Bone marrow (tissue), 2 donors: ENCODE results near the gene ZNF212.
"Not testable (repeated sequence)": the region's sequence is repeated elsewhere in the genome, so short reads cannot be mapped to it uniquely, and the experiment has no call there.

Experiments used
- DNase-seq, 2 donors: peaks; one replicate each; lab custom pipeline; 2025; lab: John Stamatoyannopoulos, UW

Gene ZNF212

DNA sequence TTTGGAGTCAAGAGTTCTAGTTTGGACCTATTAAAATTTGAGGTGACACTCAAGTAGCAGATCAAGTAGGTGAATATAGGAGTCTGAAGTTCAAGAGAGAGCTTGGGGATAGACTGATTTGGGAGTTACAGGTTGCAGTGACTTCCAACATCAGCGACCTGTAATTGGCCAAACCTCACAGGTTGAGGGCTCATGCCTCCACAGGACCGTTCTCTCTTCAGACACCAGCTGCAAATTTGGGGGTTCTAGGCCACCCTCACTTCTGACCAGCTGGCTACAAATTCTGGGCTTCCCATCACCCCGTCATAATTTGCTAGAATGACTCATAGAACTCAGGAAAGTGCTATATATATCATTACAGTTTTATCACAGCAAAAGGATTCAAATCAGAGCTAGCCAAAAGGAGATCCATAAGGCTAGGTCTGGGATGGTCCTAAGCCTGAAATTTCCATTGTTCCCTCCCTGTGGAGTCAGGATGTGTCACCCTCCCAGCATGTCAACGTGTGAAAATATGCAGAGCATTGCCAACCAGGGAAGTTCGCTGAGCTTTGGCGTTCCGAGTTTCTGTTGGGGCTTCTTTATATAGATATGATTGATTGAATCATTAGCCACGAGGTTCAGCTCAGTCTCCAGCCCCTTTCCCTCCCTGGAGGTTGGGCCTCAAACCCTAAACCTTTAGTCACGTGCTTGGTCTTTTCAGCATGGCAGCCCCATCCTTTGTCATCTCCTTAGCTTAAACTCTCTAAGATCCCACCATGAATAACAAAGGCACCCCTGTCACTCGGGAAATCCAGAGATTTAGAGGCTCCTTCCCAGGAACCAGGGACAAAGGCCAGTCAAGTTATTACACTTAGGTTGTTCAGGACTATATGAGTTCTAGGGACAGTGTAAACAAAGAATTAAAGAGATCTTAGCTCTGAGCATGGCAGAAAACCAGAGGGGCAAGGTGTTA is 20.7 kb upstream of the ZNF212 start:
- DNase-seq = no peak

DNA sequence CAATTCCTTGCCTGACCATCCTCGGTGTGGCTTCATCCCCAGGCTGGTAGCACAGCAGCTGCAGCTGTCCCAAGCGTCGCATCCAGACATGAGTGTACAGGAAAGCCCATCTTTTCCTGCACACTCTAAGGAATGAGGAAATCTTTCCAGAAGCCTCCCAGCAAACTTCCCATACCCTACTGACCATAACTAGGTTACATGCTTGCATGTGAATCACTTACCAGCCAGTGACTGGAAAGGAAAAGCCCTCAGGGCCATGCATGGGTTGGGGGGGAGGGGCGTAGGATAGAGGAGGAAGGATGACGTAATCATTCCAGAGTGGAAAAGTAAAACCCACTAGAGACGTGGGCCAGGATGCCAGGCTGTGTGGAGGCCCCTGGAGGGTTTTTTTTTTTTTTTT is 18.9 kb upstream of the ZNF212 start:
- no peak for DNase-seq

DNA sequence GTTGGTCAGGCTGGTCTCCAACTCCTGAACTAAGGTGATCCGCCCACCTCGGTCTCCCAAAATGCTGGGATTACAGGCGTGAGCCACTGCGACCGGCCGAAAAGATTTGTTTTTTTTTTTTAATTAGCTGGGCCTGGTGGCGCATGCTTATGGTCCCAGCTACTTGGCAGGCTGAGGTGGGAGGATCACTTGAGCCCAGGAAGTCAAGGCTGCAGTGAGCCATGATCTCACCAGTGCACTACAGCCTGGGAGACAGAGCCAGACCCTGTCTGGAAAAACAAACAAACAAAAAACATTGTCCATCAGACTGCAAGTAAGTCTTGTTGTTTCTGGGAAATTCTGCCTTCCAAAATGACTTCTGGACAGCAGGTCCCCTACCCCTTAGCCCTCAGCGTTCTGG is 16.3 kb upstream of the ZNF212 start:
- no peak for DNase-seq

DNA sequence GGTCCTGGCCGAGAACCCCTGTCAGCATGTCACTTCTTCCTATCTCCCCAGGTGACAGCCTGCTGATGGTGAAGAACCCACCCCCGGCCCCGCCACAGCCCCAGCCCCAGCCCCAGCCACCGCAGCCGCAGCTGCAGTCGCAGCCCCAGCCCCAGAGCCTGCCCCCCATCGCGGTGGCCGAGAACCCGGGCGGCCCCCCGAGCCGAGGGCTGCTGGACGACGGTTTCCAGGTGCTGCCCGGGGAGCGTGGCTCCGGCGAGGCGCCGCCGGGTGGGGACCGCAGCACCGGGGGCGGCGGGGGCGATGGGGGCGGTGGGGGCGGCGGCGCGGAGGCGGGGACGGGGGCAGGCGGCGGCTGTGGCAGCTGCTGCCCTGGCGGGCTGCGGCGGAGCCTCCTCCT is 15.7 kb upstream of the ZNF212 start:
- DNase-seq = no peak

DNA sequence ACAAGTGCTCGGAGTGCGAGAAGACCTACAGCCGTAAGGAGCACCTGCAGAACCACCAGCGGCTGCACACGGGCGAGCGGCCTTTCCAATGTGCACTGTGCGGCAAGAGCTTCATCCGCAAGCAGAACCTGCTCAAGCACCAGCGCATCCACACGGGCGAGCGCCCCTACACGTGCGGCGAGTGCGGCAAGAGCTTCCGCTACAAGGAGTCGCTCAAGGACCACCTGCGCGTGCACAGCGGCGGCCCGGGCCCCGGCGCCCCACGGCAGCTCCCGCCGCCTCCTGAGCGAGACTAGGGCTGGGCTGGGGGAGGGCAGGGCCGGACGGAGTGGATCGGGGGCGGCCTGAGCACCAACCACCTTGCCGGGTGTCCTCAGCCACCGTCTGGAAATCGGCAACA is 15.1 kb upstream of the ZNF212 start:
- no peak for DNase-seq

DNA sequence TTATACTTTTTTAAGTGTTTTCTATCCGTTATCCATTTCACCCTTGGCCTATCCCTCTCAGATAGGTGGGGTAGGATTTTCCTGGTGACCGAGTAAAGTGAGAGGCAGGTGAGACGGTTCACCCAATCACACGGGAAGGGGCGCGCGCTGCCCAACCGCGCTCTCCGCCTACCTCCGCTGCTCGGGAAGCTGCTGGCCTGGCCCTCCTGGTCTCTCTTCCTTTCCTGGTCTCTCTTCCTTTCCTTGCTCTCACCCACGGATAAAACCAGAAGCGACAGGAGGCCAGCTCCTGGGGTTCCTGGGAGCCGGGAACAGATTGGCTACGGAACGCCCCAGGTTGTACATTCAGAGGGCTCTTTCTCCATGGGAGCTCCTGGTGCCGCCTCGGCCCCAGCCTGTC is 14.3 kb upstream of the ZNF212 start:
- no peak for DNase-seq

DNA sequence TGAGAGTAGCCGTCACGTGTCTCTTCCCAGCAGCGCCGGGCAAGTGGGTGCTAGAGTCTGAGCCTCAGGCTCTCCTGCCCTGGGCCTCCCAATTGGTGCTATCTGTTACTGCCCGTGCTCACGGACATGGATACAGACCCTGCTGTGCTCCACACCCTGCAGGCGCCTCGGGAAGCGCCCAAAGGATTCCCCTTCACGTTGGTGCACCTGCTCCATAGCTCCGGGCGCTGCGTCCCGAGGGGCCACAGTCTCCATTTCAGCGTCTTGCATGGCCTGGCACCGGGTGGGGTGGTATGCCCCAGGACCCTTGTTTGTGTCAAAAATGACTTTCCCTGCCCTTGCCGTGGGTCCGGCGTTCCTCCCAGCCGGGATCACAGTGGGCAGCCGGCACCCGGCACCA is 13.8 kb upstream of the ZNF212 start:
- no peak for DNase-seq

DNA sequence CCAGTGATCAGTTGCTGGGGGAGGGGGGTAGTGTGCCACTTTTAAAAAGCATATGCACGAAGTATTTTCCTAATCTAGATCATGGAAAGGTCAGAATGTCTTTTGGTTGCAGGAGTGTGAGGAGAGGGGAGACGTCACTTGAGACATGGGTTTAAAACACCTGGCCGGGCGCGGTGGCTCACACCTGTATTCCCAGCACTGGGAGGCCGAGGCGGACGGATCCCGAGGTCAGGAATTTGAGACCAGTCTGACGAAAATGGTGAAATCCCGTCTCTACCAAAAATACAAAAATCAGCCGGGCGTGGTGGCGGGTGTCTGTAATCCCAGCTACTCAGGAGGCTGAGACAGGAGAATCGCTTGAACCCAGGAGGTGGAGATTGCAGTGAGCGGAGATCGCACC is 13.1 kb upstream of the ZNF212 start:
- not testable (repeated sequence) for DNase-seq

DNA sequence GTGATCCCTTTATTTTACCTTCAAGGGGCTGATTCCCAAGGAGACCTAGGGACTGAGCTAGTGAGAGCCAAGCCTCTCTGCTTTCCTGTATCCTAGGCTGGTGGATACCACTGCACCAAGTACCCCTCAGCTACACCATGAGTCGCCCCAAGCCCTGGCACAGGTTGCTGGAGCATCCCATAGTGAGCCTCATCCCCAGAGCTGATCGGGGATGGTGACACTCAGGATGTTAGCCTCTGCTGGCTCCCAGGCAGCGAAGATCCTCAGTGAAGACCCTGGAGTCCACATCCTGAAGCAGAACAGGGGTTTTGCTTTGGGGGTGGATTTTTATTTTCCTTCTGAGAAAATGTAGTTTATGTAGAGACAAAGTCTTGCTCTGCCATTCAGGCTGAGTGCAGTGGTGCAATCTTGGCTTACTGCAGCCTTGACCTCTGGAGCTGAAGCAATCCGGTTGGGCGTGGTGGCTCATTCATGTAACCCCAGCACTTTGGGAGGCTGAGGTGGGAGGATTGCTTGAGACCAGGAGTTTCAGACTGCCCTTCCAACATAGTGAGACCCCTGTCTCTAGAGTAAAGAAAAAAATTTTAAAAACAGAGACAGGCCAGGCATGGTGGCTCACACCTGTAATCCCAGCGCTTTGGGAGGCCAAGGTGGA is 12.5 kb upstream of the ZNF212 start:
- no peak for DNase-seq

DNA sequence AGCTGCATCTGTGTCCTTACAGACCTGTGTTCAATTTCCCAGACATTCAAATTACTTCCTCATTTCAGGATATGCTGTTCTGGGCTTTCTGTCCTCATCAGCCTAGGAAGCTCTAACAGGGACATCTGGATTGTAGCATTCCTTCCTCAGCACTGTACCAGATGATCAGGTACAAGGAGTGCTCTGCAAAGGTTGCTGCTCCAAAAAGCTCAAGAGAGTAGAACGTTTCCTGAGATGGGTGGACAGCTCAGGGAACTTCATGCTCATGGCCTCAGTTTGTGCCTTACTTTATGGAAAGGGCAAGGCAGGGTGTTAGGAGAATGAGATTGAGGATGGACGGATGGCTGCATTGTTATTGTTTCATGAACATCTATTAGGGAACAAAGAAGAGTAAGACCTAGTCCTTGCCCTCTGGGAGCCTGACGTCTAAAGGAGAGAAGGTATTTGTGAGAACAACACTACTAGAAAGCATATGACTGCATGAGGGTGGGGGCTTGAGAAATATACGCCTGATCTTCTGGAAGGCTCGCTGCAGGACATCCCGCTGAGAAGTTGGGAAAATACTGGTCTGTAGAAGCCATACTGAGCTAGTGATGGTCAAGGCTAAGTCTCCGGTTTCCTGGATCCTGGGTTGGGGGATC is 10.5 kb upstream of the ZNF212 start:
- DNase-seq = no peak

DNA sequence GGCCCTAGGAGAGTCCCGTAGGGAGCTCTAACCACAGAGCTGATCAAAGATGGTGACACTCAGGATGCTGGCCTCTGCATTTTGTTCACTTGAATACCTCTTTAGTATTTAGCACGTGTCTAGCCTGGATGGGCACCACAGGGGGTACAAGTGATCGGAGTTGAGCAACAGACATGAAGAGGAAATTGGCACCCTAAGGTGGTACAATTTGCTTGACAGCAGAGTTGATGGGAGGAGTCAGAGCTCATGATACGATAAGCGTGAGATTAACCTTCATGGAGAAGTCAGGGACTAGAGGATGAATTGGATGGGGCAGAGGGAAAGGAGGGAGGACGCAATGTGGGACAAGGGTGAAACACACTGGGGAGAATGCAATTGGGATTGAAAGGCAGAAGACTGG is 9.9 kb upstream of the ZNF212 start:
- DNase-seq = no peak

DNA sequence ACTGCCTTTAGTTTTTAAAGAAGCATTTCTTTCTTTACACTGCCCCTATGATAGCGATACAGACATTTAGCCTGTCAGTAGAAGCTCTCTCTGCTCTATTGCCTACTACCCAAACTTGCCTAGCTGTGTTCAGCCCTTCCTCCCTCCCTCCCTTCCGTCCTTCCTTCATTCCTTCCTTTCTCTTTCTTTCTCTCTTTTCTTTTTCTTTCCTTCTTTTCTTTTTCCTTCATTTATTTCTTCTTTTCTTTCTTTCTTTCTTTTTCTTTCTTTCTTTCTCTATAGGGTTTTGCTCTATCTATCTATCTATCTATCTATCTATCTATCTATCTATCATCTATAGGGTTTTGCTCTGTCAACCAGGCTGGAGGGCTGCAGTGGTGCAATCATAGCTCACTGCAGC is 7.1 kb upstream of the ZNF212 start:
- DNase-seq = no peak

DNA sequence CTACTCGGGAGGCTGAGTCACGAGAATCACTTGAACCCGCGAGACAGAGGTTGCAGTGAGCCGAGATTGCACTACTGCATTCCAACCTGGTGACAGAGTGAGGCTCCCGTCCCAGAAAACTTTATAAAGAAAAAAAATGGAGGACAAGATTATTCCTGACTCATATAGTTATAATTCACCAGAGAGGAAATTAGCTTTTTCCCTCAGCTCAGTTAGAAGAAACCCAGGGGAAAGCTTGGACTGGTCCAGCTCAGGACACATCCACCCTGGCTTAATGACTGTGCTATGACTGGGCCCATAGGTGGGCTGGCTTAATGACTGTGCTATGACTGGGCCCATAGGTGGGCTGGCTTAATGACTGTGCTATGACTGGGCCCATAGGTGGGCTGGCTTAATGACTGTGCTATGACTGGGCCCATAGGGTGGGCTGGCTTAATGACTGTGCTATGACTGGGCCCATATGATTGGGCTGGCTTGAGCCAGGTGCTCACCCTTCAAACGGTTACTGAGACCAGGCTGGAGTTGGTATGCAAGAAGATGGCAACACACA is 5.7 kb upstream of the ZNF212 start:
- not testable (repeated sequence) for DNase-seq

DNA sequence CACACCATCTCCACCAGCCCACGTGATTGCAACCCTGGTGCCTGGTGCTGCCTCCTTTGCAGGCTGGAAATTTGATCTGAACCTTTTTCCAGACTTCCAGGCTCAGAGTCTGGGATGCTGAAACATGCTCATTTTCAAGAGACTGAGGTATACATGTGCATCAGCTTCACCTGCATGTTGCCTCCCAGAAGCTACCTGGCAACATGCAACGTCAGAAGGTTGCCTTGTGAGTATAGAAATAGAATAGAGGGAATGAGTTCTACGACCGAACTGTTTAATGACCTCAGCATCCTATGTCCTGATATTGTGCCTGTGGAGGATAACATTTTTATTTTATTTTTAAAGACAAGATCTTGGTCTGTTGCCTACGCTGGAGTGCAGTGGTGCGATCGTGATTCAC is 1.9 kb upstream of the ZNF212 start:
- DNase-seq = no peak

DNA sequence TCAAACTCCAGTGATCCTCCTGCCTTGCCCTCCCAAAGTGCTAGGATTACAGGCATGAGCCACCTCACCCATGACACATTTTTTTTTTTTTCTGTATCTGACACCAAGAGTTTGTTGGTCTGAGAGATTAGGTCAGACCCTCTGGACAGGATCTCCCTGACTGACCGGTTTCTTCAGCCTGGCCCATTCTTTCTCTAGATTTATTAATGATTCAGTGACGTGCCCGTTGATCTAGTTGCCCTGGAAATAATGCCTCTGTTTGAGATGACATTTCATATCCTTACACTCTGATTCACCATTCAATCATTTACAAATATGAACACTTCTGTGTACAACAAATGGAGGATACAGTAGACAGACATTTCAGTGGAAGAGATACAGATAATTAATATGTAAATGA is 1.4 kb upstream of the ZNF212 start:
- DNase-seq = no peak

DNA sequence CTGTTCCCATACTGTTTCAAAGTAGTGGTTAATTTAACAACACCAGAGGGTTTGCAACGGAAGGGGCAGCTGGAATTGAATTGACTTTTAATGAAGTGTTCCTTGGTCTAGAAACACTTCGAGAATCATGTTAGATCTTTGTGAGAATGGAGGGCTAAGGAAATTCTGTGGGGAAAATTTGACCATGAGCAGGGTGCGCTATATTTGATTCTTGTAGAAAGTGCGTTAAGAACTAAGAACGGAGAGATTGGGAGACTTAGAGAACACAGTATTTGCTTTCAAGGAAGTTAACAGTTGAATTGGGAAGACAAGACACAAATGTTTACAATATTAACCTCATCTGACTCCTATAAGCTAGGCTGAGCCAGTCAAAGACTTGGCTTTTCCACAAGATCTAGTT is 1.2 kb downstream of the ZNF212 start:
- DNase-seq = no peak

DNA sequence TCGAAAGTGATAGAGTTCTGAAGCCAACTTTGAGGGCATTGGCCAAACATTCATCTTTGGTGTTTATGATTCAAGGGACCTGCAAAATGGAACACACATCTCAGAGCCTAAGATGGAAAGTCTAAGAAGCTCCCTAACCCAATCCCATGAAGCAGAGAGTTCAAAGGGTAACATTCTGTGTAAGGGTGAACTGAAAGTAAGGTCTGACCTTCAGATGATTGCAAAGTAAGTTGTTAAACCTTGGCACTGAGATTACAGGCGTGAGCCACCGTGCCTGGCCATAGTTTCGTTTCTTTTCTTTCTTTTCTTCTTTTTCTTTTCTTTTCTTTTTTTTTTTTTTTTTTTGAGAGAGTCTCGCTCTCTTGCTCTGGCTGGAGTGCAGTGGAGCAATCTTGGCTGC is 2.2 kb downstream of the ZNF212 start:
- no peak for DNase-seq

DNA sequence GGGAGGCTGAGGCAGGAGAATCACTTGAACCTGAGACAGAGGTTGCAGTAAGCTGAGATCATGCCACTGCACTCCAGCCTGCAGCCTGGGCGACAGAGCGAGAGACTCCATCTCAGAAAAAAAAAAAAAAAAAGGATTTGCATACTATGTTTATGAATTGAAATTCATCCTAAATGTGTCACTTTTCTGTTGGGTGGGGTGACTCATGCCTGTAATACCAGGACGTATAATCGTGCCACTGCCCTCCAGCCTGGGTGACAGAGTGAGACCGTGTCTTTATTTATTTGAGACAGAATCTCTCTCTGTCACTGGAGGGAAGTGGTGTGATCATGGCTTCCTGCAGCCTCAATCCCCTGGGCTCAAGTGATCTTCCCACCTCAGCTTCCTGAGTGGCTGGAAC is 5.8 kb downstream of the ZNF212 start:
- DNase-seq = peak in 1 of 2 donors; percentile 21

DNA sequence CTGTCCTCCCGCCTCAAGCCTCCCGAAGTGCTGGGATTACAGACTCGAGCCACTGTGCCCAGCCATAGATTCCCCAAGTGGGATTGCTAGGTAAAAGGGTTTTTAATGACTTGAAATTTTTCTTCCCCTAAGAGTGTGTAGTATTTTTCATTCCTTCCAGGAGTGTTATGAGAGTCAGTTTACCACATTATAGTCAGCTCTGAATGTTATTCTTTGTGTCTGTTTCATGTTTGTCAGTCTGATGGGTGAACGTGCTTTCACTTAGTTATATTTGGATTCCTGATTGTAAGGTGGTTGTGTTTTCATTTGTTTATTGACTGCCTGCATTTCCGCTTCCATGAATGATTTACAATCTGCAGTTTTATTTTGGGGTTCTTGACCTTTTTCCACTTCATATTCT is 6.3 kb downstream of the ZNF212 start:
- no peak for DNase-seq

DNA sequence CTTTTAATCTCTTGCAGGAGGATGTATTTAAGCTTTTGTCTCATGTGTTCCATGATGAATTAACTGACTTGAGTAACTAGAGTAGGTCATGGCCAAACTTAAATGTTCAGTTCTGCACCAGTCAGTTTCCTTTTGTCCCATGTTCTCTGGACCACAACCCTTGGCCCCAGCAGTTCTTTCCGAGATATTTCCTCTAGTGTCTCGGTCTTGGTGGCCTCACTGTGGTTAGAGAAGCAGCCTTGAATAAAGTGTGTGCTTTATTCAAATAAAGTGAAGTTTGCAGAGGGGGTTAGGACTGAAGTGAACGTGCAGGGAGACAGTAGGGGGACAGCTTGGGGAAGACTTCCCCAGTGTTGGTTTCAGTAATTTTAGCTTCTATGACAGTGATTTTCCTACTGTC is 9.3 kb downstream of the ZNF212 start:
- no peak for DNase-seq

DNA sequence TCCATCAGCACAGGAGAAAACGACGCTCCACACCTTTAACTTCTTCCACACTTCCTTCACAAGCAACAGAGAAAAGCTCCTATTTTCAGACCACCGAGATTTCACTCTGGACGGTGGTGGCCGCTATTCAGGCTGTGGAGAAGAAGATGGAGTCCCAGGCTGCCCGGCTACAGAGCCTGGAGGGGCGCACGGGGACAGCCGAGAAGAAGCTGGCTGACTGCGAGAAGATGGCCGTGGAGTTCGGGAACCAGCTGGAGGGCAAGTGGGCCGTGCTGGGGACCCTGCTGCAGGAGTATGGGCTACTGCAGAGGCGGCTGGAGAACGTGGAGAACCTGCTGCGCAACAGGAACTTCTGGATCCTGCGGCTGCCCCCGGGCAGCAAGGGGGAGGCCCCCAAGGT is 10.7 kb downstream of the ZNF212 start:
- not testable (repeated sequence) for DNase-seq

DNA sequence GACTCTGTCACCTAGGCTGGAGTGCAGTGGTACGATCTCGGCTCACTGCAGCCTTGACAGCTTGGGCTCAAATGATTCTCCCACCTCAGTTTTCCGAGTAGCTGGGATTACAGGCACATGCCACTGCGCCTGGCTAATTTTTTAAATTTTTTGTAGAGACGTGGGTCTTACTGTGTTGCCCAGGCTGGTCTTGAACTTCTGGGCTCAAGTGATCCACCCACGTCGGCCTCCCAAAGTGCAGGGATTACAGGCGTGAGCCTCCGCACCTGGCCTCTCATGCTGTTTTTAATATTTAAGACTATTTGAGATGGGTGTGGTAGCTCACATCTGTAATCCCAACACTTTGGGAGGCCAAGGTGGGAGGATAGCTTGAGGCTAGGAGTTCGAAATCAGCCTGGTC is 12.1 kb downstream of the ZNF212 start:
- not testable (repeated sequence) for DNase-seq

DNA sequence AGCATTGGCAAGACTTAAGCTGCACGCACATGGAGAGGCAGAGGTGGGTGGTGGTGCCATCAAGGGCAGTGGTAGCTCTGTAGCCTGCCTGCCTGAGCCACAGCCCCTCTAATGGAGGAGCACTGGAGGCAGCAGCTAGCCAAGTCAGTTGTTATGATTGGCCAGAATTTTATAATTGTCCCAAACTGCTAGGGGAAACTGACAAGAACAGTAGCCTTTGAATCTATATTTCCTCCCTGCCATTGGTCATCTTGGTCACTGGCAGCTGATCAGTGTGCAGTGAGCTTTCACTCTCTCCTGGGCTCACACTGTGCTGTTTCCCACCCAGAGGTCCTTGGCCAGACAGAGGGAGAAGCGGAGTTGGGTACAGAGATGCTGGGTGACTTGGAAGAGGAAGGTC is 12.9 kb downstream of the ZNF212 start:
- DNase-seq = no peak
